Measurements from ENCODE around the gene RCBTB1. TPM values are rescaled to one million over a fixed set of nuclear protein-coding genes. Genes with fewer than 3 reads are reported as not detected.

The RCBTB1 gene
- total RNA-seq, 1 donor from 2014 or later, result 20.6 TPM

- intact Hi-C loops (cut with micrococcal nuclease), result no loop called here
These were observed 24.3 kb downstream of the RCBTB1 start for GRCh38 chr13:49561062-49561410.

GRCh38 chr13:49560270-49561061 lies 24.9 kb downstream of the RCBTB1 start:
- intact Hi-C loops (cut with micrococcal nuclease), result no loop called here

DNA sequence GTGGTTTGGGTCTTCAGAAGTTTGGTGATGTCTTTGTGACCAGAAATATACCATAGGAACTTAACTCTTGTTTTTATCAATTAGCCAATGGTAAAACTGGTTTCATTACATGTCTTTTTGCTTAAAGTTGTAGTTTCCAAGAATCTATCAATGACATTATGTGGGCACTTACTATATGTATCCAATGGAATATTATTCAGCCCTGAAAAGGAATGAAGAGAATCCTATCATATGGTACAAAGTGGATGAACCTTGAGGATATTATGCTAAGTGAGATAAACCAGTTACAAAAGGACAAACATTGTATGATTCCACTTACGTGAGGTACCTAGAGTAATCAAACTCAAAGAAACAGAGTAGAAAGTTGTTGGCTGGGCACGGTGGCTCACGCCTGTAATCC lies 26.4 kb downstream of the RCBTB1 start:
- intact Hi-C loops (cut with micrococcal nuclease), result no loop called here

- intact Hi-C loops (cut with micrococcal nuclease), result no loop called here
These were observed 31.0 kb downstream of the RCBTB1 start for GRCh38 chr13:49554387-49554786.

DNA sequence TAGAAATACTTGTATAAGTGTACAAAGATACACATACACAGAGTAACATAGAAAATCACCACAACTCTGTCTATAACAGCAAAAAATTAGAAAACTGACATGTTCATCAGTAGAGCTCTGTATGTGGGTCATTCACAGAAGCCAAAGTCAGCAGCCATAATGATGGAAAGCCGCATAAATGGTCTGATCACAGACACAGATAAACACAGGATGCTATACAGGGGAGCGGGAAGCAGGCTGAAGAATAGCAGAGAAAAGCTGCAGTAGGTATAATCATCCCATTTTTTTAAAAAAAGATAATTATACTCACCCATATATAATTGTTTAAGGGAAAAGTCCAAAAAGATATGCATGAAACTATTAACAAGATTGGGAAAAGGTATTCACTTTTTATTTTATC lies 31.5 kb downstream of the RCBTB1 start:
- intact Hi-C loops (cut with micrococcal nuclease), result no loop called here

DNA sequence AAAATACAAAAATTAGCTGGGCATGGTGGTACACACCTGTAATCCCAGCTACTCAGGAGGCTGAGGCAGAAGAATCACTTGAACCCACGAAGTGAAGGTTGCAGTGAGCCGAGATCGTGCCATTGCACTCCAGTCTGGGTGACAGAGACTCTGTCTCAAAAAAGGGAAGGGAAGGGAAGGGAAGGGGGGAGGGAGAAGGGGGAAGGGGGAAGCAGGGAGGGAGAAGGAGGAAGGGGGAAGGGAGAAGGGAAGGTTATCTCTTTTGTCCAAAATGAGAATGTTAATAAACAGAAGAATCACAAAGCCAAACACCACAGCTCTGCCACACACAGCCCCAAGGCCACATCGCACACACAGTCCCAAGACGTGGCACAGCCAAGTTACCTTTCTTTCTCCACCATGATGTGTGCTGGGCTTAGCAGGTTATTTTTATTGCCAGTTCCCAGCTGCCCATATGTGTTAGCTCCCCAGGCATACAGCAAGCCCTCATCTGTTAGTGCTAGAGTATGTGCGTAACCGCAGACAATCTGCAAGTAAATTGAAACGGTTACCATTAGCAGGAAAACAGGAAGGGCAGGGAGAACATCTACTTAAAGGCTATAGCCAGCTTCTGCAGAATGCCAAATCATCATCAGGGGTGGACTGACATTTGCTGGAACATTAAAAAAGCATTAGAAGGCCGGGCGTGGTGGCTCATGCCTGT lies 34.3 kb downstream of the RCBTB1 start:
- intact Hi-C loops (cut with micrococcal nuclease), result no loop called here

GRCh38 chr13:49549289-49549688 lies 36.1 kb downstream of the RCBTB1 start:
- intact Hi-C loops (cut with micrococcal nuclease), result no loop called here

- intact Hi-C loops (cut with micrococcal nuclease), result no loop called here
These were observed 38.8 kb downstream of the RCBTB1 start for GRCh38 chr13:49546561-49546960.

- intact Hi-C loops (cut with micrococcal nuclease), result no loop called here
These were observed 39.7 kb downstream of the RCBTB1 start for GRCh38 chr13:49545661-49546060.

GRCh38 chr13:49543656-49544055 lies 41.7 kb downstream of the RCBTB1 start:
- intact Hi-C loops (cut with micrococcal nuclease), result loop anchor here (5.0 kb wide), 1 partner anchor 64 kb away; no protein-coding TSS in a partner anchor

DNA sequence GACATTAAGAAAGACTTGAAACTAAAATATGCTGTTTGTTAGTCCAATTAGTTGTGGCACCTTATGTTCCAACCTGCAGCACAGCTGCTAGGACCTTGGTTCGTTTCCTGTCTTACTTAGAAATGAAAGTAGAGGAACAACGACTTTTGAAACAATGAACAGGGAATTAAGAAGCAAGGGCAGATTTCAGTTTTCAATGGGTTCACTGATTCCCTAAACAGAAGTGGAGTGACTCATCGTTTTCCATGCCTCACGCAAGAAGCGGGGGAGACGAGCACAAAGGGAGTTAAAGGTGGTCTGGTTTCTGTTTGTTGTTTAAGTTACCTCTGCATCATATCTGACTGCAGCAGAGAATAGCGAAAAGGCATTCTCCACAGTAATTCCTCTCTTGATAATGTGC lies 44.8 kb downstream of the RCBTB1 start:
- intact Hi-C loops (cut with micrococcal nuclease), result loop anchor here (1.0 to 5.0 kb wide), 5 partner anchors 14 to 95 kb away; partner anchors contain the start of genes PHF11 and RCBTB1

- intact Hi-C loops (cut with micrococcal nuclease), result loop anchor here (1.0 to 5.0 kb wide), 5 partner anchors 13 to 94 kb away; partner anchors contain the start of genes PHF11 and RCBTB1
These were observed 45.6 kb downstream of the RCBTB1 start for GRCh38 chr13:49539746-49540145.

DNA sequence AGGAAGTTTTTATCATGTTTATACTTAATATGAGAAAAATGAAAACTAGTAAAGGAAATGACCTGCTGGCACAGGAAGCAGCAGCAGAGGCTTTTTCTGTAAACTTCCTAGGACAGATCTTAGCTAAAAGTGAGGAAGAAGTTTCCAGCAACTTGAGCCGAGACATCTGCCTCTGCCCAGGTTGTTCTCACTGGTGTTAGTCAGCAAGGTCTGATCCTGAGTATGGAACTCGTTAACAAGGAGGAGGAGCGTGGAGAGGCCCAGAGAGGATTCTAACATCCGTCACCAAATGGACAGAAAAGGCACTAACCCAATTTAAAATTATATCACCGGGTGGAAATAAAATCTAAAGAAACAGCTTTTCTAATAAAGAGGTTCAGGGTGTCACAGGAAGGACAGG lies 46.0 kb downstream of the RCBTB1 start:
- intact Hi-C loops (cut with micrococcal nuclease), result no loop called here

- intact Hi-C loops (cut with micrococcal nuclease), result no loop called here
These were observed 47.0 kb downstream of the RCBTB1 start for GRCh38 chr13:49538404-49538803.

GRCh38 chr13:49536144-49536873 lies 49.0 kb downstream of the RCBTB1 start:
- intact Hi-C loops (cut with micrococcal nuclease), result no loop called here

DNA sequence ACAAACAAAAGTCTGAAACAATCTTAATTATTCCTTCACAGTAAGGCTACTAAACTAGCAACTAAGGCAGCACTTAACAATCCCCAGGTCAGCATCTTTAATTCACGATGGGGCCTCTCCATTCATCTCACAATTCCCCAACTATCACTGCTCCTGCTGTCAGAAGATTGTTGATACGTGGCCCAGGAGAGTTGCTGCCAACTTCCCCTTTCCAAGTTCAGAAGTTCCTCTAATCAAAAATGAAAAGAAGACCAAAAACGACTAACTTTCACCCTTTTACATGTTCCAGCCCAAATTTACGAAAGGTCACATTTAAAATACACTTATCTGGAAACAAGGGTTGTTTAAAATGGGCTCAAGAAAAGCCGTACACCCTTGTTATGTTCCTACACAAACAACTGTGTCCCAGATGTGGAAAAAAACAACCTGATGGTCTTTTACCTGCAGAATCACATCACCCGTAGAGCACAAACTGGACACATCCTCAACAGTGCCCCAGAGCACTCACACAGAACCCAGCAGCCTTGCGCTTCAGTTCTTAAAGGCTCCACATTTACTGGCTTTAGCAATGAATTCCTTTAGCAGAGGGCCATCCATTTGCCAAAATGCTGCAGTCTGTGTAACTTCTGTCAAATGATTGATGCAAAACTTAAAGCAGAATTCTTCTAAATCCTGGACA lies 51.6 kb downstream of the RCBTB1 start:
- intact Hi-C loops (cut with micrococcal nuclease), result loop anchor here (1.0 kb wide), 1 partner anchor 8 kb away; no protein-coding TSS in a partner anchor

DNA sequence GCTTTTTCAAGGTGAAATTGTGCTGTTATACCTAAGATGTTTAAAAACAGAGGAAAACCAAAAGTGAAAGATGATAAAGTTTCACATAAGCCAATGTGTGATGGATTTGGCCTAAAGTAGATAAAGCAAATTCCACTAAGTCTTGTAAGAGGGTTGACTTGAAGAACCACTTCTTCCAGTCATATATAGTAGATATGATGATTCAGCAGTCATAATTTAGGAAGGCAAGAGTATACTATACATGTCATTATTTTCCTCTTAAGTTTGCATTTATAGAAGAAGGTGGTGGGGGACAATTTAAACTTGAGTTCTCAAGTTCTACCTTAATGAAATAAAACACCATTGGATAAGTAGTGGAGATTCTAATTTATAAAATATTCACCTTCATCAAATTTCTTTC lies 52.3 kb downstream of the RCBTB1 start:
- intact Hi-C loops (cut with micrococcal nuclease), result loop anchor here (1.0 kb wide), 1 partner anchor 8 kb away; no protein-coding TSS in a partner anchor

DNA sequence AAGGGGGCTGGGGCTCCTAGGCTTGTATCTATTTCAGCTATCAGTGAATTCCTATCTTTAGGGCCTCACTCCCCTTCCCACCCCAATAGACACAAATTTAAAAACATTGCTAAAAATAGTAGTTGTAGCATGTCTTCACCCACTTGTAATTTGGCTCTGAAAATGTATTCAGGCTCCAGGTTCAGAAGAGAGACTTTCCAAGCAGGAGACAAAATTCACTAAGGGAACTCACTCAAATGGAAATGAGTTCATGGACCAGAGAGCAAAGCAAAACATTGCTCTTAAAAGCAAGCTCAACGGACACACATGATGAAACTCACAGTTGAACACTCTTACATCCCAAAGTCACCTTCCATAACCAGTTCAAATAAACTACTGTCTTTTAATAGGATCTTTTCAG lies 52.8 kb downstream of the RCBTB1 start:
- intact Hi-C loops (cut with micrococcal nuclease), result no loop called here

DNA sequence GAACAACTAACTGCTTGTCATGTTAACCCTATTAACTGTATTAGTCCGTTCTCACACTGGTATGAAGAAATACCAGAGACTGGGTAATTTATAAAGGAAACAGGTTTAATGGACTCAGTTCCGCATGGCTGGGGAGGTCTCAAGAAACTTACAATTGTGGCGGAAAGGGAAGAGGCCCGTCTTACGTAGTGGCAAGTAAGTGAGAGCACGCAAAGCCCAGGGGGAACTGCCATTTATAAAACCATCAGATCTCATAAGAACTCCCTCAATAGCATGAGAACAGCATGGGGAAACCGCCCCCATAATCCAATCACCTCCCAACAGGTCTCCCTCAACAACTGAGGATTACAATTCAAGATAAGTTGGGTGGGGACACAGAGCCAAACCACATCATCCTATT lies 54.9 kb downstream of the RCBTB1 start:
- intact Hi-C loops (cut with micrococcal nuclease), result no loop called here

GRCh38 chr13:49528161-49528560 lies 57.2 kb downstream of the RCBTB1 start:
- intact Hi-C loops (cut with micrococcal nuclease), result no loop called here

DNA sequence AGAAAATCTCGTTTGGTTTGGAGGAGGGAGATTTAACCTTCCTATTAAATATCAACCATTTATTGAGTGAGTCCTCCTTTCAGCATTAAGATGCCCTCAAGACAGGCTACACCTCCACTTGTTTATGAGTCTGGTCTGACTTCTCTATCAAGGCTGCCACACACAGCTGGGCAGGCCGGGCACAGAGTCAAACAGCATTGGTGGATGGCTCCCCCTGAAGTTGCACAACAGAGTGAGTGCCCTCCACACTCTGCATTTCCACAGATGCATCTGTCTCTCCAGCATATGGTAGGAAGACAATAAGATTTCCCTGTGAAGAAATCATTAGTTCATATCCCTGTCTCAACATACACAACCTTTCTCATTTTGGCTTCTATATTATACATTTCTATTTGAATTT lies 58.2 kb downstream of the RCBTB1 start:
- intact Hi-C loops (cut with micrococcal nuclease), result loop anchor here (2.0 kb wide), 1 partner anchor 14 kb away; no protein-coding TSS in a partner anchor

All from T-helper 1 cell treated with Interleukin-12 subunit alpha and Interleukin-12 subunit beta and Interleukin-4 antibody, amounts not matched to agents 30 ng/mL and 1 ng/mL, for 36 hours (primary cell).